GM20000 (cell line): ENCODE data around the gene TM7SF3.

Experiments
- DNase-seq: peaks from one replicate; pipeline ENCODE4 v3.0.0; 2012; ENCODE audit warnings: low spot score
- CTCF ChIP-seq: IDR thresholded peaks from 2 replicates; pipeline ENCODE4 v1.5.1; 2012; ENCODE audit warnings: mild to moderate bottlenecking, control low read depth; ENCODE audit errors: extremely low read depth, missing control alignments

The TM7SF3 gene

GRCh38 chr12:26953447-26953846 is 60.7 kb downstream of the TM7SF3 start:
- no peak for TF ChIP-seq CTCF
- no peak for DNase-seq

DNA sequence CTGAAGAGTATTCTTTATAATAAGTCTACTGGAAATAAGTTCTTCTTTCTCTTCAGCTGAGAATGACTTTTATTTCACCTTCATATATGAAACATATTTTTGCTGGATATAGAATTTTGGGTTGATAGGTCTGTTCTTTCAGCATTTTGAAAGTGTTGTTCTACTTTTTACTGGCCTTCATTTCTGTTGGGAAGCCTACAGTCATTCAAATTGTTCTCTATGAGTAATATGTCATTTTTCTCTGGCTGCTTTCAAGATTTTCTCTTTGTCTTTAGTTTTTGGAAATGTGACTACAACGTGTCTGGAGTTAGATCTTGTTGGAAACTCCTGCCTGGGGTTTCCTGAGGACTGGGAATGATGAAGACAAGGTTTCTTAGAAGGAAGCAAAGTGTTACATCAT is 65.9 kb downstream of the TM7SF3 start:
- no peak for TF ChIP-seq CTCF
- DNase-seq = no peak

- no peak for DNase-seq
- no peak for TF ChIP-seq CTCF
Measured at GRCh38 chr12:26941215-26941594, 73.0 kb downstream of the TM7SF3 start.

- no peak for TF ChIP-seq CTCF
- DNase-seq = peak; percentile 15
Measured at GRCh38 chr12:26940516-26941214, 73.5 kb downstream of the TM7SF3 start.

DNA sequence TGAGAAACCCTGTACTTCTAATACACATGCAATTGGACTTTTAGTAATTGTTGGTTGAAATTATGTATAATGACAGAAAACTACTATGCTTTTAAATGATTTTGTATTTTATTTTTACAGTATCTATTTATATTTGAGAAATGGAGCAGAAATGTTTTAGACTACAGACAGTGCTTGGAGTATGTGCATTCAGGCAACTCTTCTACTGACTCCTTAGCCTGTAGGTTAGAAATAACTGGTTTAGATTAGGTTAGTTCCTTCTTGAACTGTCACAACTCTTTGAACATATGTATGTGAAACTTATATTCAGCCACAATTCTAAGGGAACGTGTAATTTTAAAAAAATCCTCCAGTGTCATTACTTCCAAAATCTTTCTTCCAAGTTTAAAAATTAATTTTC is 74.2 kb downstream of the TM7SF3 start:
- DNase-seq = no peak
- no peak for TF ChIP-seq CTCF

- DNase-seq = peak; percentile 12
- no peak for TF ChIP-seq CTCF
Measured at GRCh38 chr12:26939192-26939832, 74.9 kb downstream of the TM7SF3 start.

DNA sequence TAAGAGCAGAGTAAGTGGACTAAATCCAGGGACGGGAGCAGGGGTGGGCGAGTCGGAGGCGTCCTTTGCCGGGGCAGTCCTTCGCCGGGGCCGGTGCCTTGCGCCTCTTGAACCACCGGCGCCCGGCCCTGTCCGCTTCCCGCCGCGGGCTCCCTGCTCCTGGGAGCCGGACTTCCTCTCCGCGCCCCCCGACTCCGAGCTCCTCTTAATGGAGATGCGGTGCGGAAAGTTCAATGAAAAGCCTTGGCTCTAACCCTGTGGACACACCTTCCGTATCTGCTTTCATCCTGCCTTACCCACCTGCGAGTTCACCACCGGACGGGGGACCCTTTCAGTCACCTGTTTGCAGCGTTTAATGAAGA is 75.5 kb downstream of the TM7SF3 start:
- no peak for TF ChIP-seq CTCF
- peak; percentile 6 for DNase-seq
